Measurements from ENCODE around the gene GPR83.

DNA sequence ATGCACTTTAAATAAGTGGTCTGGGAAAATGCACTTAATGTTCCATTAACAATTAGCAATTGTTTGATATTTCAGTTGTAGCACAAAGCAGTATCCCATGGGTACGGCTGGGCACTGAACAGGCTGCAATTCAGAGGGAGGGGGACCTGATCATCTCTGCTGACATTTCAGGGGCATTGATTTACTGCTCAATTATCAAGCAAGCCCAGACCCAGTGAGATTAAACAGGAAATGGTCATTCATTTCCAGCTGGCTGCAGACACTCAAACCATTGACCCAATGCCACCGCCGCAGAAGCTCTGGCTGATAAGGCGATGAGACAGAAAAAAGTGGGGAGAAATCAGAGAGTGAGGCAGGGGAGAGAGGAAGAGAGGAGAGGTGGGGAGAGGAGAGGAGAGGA lies 1.2 kb downstream of the GPR83 start:
- TF ChIP-seq EZH2phosphoT487 (IDR thresholded peaks at IDR 0.05; ENCODE audit: low read depth) = no peak
- TF ChIP-seq CTCF (IDR thresholded peaks at IDR 0.05; ENCODE audit: low read depth, low read length) = no peak

All from OCI-LY3 (cell line).